Urinary bladder (tissue), 4 donors: Measurements from ENCODE around the gene LRRC56. TPM values are rescaled to one million over a fixed set of nuclear protein-coding genes. Genes with fewer than 3 reads are reported as not detected.

Experiments used
- DNase-seq: peaks from one replicate; pipeline ENCODE4 v3.0.0-alpha.2; 2015; ENCODE audit errors: extremely low spot score
- H3K27ac ChIP-seq: one replicate; pipeline ENCODE4 v1.5.1; 2013; ENCODE audit warnings: low read depth, mild to moderate bottlenecking, moderate library complexity
- H3K36me3 ChIP-seq: one replicate; pipeline ENCODE4 v1.6.1; 2013; ENCODE audit warnings: mild to moderate bottlenecking, moderate library complexity; ENCODE audit not compliant: insufficient read depth
- H3K4me1 ChIP-seq: one replicate; pipeline ENCODE4 v1.6.1; 2013; ENCODE audit warnings: mild to moderate bottlenecking, moderate library complexity; ENCODE audit not compliant: insufficient read depth
- H3K4me3 ChIP-seq: one replicate; pipeline ENCODE4 v1.5.1; 2013; ENCODE audit warnings: low read depth, low read length
- WGBS: extraction: QIAGEN DNeasy Blood & Tissue Kit; methylation state at CpG from one replicate; pipeline ENCODE4 v1.1.7; 2013; 5-methylcytosine and 5-hydroxymethylcytosine counted together
- polyA plus RNA-seq: library from polyadenylated mRNA; stranded (reverse); fragments of 200-250 nt; gene quantifications from one replicate; pipeline ENCODE4 v1.2.3, GENCODE V29; 2013
- total RNA-seq: library from RNA; depleted of rRNA; stranded (reverse); fragments of >200 nt; gene quantifications from one replicate; pipeline ENCODE4 v1.2.3, GENCODE V29; 2014
- donor health status: healthy with polysubstance abuse.
- donor health status: healthy.

Gene LRRC56
- total and polyA plus RNA-seq, 2 donors = 0.90 to 0.96 TPM

- H3K36me3 ChIP-seq = no peaks in the 10 kb centered on the region
- peaks cover 2% of the 10 kb centered on the region for H3K4me1 ChIP-seq
- WGBS = 77% methylated on average over 18 of the region's 18 CpGs
- peak overlapping the region; percentile 67 for H3K4me3 ChIP-seq
- no peak overlapping the region for H3K27ac ChIP-seq
- no peak for DNase-seq
Measured at GRCh38 chr11:559712-560304, 22.5 kb downstream of the LRRC56 start.

GRCh38 chr11:560305-561147 is 23.2 kb downstream of the LRRC56 start, which contains the start of the genes LMNTD2 and RASSF7:
TSS of gene LMNTD2 (minus strand) at chr11:560738. CDS start at chr11:560716, 22 bp downstream.
TSS of gene RASSF7 (plus strand) at chr11:560970. CDS start at chr11:561769, 799 bp downstream.
- no peaks in the 10 kb centered on the region for H3K36me3 ChIP-seq
- peaks cover 2% of the 10 kb centered on the region for H3K4me1 ChIP-seq
- 1% methylated on average over 95 of the region's 95 CpGs for WGBS
- peak; percentile 39 for DNase-seq
- H3K4me3 ChIP-seq = peak within 1 kb of the TSS; percentile 67
- peak within 1 kb of the TSS; percentile 87 for H3K27ac ChIP-seq

- Histone ChIP-seq H3K4me1 (no peaks in the 10 kb centered on the region), H3K36me3 (no peaks in the 10 kb centered on the region), H3K27ac (peak overlapping the region; percentile 87), H3K4me3 (peak overlapping the region; percentile 67)
- 9% methylated on average over 67 of the region's 67 CpGs for WGBS
- DNase-seq = peak; percentile 57
Measured at GRCh38 chr11:561148-562003, 24.0 kb downstream of the LRRC56 start.

GRCh38 chr11:562046-562645 is 24.8 kb downstream of the LRRC56 start:
- no peaks in the 10 kb centered on the region for H3K4me1 ChIP-seq
- WGBS = 94% methylated on average over 29 of the region's 29 CpGs
- H3K4me3 ChIP-seq = no peak overlapping the region

GRCh38 chr11:563066-563811 is 25.9 kb downstream of the LRRC56 start:
- no peak for DNase-seq
- WGBS = 88% methylated on average over 18 of the region's 18 CpGs
- Histone ChIP-seq H3K27ac (no peak overlapping the region), H3K36me3 (no peaks in the 10 kb centered on the region), H3K4me3 (no peak overlapping the region), H3K4me1 (no peaks in the 10 kb centered on the region)

More at GRCh38 chr11:562046-562645, 24.8 kb downstream of the LRRC56 start:
- Histone ChIP-seq H3K36me3 (no peaks in the 10 kb centered on the region), H3K27ac (no peak overlapping the region)
- no peak for DNase-seq

GRCh38 chr11:563812-564578 is 26.7 kb downstream of the LRRC56 start:
- Histone ChIP-seq H3K36me3 (no peaks in the 10 kb centered on the region), H3K27ac (no peak overlapping the region), H3K4me1 (no peaks in the 10 kb centered on the region), H3K4me3 (no peak overlapping the region)
- no peak for DNase-seq
- WGBS = 79% methylated on average over 12 of the region's 12 CpGs

- no peak for DNase-seq
- 84% methylated on average over 12 of the region's 12 CpGs for WGBS
- H3K4me3 ChIP-seq = no peak overlapping the region
- no peaks in the 10 kb centered on the region for H3K36me3 ChIP-seq
- H3K4me1 ChIP-seq = no peaks in the 10 kb centered on the region
- no peak overlapping the region for H3K27ac ChIP-seq
Measured at GRCh38 chr11:565921-566509, 28.7 kb downstream of the LRRC56 start.

GRCh38 chr11:567011-567628 is 29.8 kb downstream of the LRRC56 start:
- DNase-seq = no peak
- no peak overlapping the region for H3K4me3 ChIP-seq
- WGBS = 90% methylated on average over 18 of the region's 18 CpGs
- no peaks in the 10 kb centered on the region for H3K36me3 ChIP-seq
- H3K4me1 ChIP-seq = no peaks in the 10 kb centered on the region
- no peak overlapping the region for H3K27ac ChIP-seq

- 22% methylated on average over 41 of the region's 41 CpGs for WGBS
- Histone ChIP-seq H3K4me1 (no peaks in the 10 kb centered on the region), H3K36me3 (no peaks in the 10 kb centered on the region), H3K4me3 (peak overlapping the region; percentile 66), H3K27ac (peak overlapping the region; percentile 71)
- DNase-seq = no peak
Measured at GRCh38 chr11:567629-568292, 30.4 kb downstream of the LRRC56 start.

GRCh38 chr11:568306-569157 is 31.2 kb downstream of the LRRC56 start:
- peak; percentile 74 for DNase-seq
- Histone ChIP-seq H3K4me3 (peak overlapping the region; percentile 66), H3K4me1 (no peaks in the 10 kb centered on the region), H3K27ac (peak overlapping the region; percentile 80), H3K36me3 (no peaks in the 10 kb centered on the region)
- WGBS = 1% methylated on average over 123 of the region's 123 CpGs
